Measurements from ENCODE around the gene CAMK2B. TPM values are rescaled to one million over a fixed set of nuclear protein-coding genes. Genes with fewer than 3 reads are reported as not detected.

The CAMK2B gene
- total RNA-seq, 4 donors from 2014 or later = 7.0 to 19.3 (median 18.5) TPM

GRCh38 chr7:44242091-44242490 is 83.3 kb downstream of the CAMK2B start:
- H3K9me3 ChIP-seq = no peaks in the 10 kb centered on the region
- H3K4me1 ChIP-seq = peaks cover 3 to 6% of the 10 kb centered on the region in 2 donors
- no peak for TF ChIP-seq CTCF (IDR thresholded peaks at IDR 0.05)
- no peak for TF ChIP-seq POLR2A (IDR thresholded peaks at IDR 0.05)
- intact Hi-C loops (cut with DNase I) = loop anchor here (10.0 kb wide), 1 partner anchor 323 kb away; no protein-coding TSS in a partner anchor
- WGBS, 2 donors = 82 to 94% methylated on average over 6 to 9 of the region's 10 CpGs
- no peaks in the 10 kb centered on the region for H3K27me3 ChIP-seq
- DNase-seq = no peak
- H3K36me3 ChIP-seq = no peaks in the 10 kb centered on the region
- H3K4me3 ChIP-seq (replicated peaks in 1 of 3) = no peak overlapping the region
- no peak overlapping the region for H3K27ac ChIP-seq

GRCh38 chr7:44240983-44241510 is 84.3 kb downstream of the CAMK2B start:
- H3K9me3 ChIP-seq = no peaks in the 10 kb centered on the region
- no peak overlapping the region for H3K4me3 ChIP-seq (replicated peaks in 1 of 3)
- H3K36me3 ChIP-seq = no peaks in the 10 kb centered on the region
- H3K27me3 ChIP-seq = no peaks in the 10 kb centered on the region
- TF ChIP-seq POLR2A (IDR thresholded peaks at IDR 0.05) (no peak), CTCF (IDR thresholded peaks at IDR 0.05) (peak in 4 of 6 experiments; percentile 43 to 67 (median 65))
- WGBS, 2 donors = 17 to 26% methylated on average over 4 to 6 of the region's 10 CpGs
- H3K4me1 ChIP-seq = peaks cover 3 to 6% of the 10 kb centered on the region in 2 donors
- H3K27ac ChIP-seq = no peak overlapping the region
- intact Hi-C loops (cut with DNase I) = loop anchor here (2.0 to 10.0 kb wide), 2 partner anchors 238 to 324 kb away; no protein-coding TSS in a partner anchor
- DNase-seq = peak; percentile 66 to 76

GRCh38 chr7:44240376-44240775 is 85.0 kb downstream of the CAMK2B start:
- TF ChIP-seq CTCF (IDR thresholded peaks at IDR 0.05) (no peak), POLR2A (IDR thresholded peaks at IDR 0.05) (no peak)
- peaks cover 3 to 6% of the 10 kb centered on the region in 2 donors for H3K4me1 ChIP-seq
- no peaks in the 10 kb centered on the region for H3K36me3 ChIP-seq
- no peaks in the 10 kb centered on the region for H3K9me3 ChIP-seq
- H3K27me3 ChIP-seq = no peaks in the 10 kb centered on the region
- WGBS, 2 donors = 82 to 87% methylated on average over 16 of the region's 16 CpGs
- intact Hi-C loops (cut with DNase I) = loop anchor here (2.0 to 10.0 kb wide), 2 partner anchors 238 to 324 kb away; no protein-coding TSS in a partner anchor
- no peak overlapping the region for H3K4me3 ChIP-seq (replicated peaks in 1 of 3)
- no peak for DNase-seq
- no peak overlapping the region for H3K27ac ChIP-seq

GRCh38 chr7:44239361-44239760 is 86.0 kb downstream of the CAMK2B start:
- Histone ChIP-seq H3K36me3 (no peaks in the 10 kb centered on the region), H3K9me3 (no peaks in the 10 kb centered on the region), H3K27ac (no peak overlapping the region), H3K4me1 (peaks cover 3 to 6% of the 10 kb centered on the region in 2 donors), H3K27me3 (no peaks in the 10 kb centered on the region), H3K4me3 (replicated peaks in 1 of 3) (no peak overlapping the region)
- no peak for DNase-seq
- TF ChIP-seq CTCF (IDR thresholded peaks at IDR 0.05) (no peak), POLR2A (IDR thresholded peaks at IDR 0.05) (no peak)
- intact Hi-C loops (cut with DNase I) = no loop called here
- WGBS, 2 donors = 82 to 84% methylated on average over 14 to 15 of the region's 24 CpGs

- TF ChIP-seq CTCF (IDR thresholded peaks at IDR 0.05) (no peak), POLR2A (IDR thresholded peaks at IDR 0.05) (no peak)
- no peak overlapping the region for H3K4me3 ChIP-seq (replicated peaks in 1 of 3)
- 66 to 86% methylated on average over 7 to 8 of the region's 17 CpGs for WGBS, 2 donors
- H3K27me3 ChIP-seq = no peaks in the 10 kb centered on the region
- DNase-seq = no peak
- H3K27ac ChIP-seq = no peak overlapping the region
- H3K4me1 ChIP-seq = peaks cover 3 to 6% of the 10 kb centered on the region in 2 donors
- no peaks in the 10 kb centered on the region for H3K9me3 ChIP-seq
- intact Hi-C loops (cut with DNase I) = no loop called here
- H3K36me3 ChIP-seq = no peaks in the 10 kb centered on the region
Observed at GRCh38 chr7:44238116-44238695, 87.2 kb downstream of the CAMK2B start.

All from thyroid gland (tissue), 4 donors.